ENCODE measurements around the gene EFHC2. TPM values are rescaled to one million over a fixed set of nuclear protein-coding genes. Genes with fewer than 3 reads are reported as not detected.

EFHC2 gene
- total and polyA plus RNA-seq, 10 of the 15 experiments (the other 5 are each of a cell fraction or from before 2014, with no cell fraction given): 0.56 TPM; not detected in 9

GRCh38 chrX:44344687-44345086, 1.2 kb upstream of the EFHC2 start:
- intact Hi-C loops (cut with micrococcal nuclease; ENCODE audit: unreplicated experiment): no loop called here
- TF ChIP-seq NBN (IDR thresholded peaks at IDR 0.05) (no peak), SKIL (IDR thresholded peaks at IDR 0.05; ENCODE audit: low read depth, poor library complexity, severe bottlenecking) (no peak), POU2F2 (IDR thresholded peaks at IDR 0.05; ENCODE audit: borderline replicate concordance, low read depth, low read length) (no peak), ZNF384 (IDR thresholded peaks at IDR 0.05; ENCODE audit: borderline replicate concordance, low read depth, low read length) (no peak), NFIC (IDR thresholded peaks at IDR 0.05; ENCODE audit: low read depth, low read length) (no peak), MTA2 (IDR thresholded peaks at IDR 0.05; ENCODE audit: low read depth) (no peak), CTCF (IDR thresholded peaks at IDR 0.05 in 2 of 3, conservative IDR thresholded peaks at IDR 0.05 in 1 of 3; ENCODE audit: control insufficient read depth in 2 of 3, extremely low read depth in 1 of 3, insufficient read depth in 1 of 3, low read depth in 3 of 3, low read length in 3 of 3) (no peak), SIX5 (IDR thresholded peaks at IDR 0.05; ENCODE audit: low read depth, low read length, severe bottlenecking) (no peak), RBBP5 (conservative IDR thresholded peaks at IDR 0.05) (no peak)
- RAD21 ChIA-PET (ENCODE audit: unreplicated experiment): no interaction called here
- SMC1A ChIA-PET (ENCODE audit: uncharacterized antibody, unreplicated experiment): no interaction called here
- Histone ChIP-seq H3K27ac (ENCODE audit: control insufficient read depth, insufficient read depth) (no peak overlapping the region), H3K9me3 (replicated peaks; ENCODE audit: control insufficient read depth, insufficient read depth, low read length) (no peaks in the 10 kb centered on the region), H3K4me2 (ENCODE audit: control insufficient read depth, insufficient read depth) (peak overlapping the region; percentile 22; the same call in 1 of the 2 replicates), H3K36me3 (ENCODE audit: control insufficient read depth in 2 of 2, insufficient read depth in 2 of 2, low read length in 1 of 2) (no peaks in the 10 kb centered on the region), H3K79me2 (ENCODE audit: control insufficient read depth, insufficient read depth, low read length) (no peaks in the 10 kb centered on the region), H3K4me1 (ENCODE audit: control insufficient read depth, insufficient read depth, low read length) (no peaks in the 10 kb centered on the region), H3K4me3 (no peak overlapping the region), H3K9ac (ENCODE audit: control insufficient read depth, insufficient read depth, low read length) (no peak overlapping the region), H2AFZ (ENCODE audit: control insufficient read depth, low read depth, low read length) (no peak overlapping the region), H3K27me3 (replicated peaks in 1 of 2; ENCODE audit: control insufficient read depth in 2 of 2, insufficient read depth in 2 of 2, low read length in 1 of 2) (no peaks in the 10 kb centered on the region), H4K20me1 (ENCODE audit: control insufficient read depth, insufficient read depth) (no peaks in the 10 kb centered on the region)
- BruUV-seq (replicated peaks): no TSS peak
- FAIRE-seq (no peak), DNase-seq (ENCODE audit: low read depth, low spot score) (no peak), ATAC-seq (peak; percentile 19)
- in situ Hi-C loops (cut with MboI): no loop called here
- WGBS (ENCODE audit: insufficient coverage, insufficient replicate concordance, low lambda C conversion rate, missing lambda C conversion rate): 27% methylated on average over 7 of the region's 7 CpGs
- POLR2A ChIA-PET: no interaction called here
- CTCF ChIA-PET: interaction anchor here (0.6 kb wide), 1 partner anchor 35 kb away, joined by 3 read pairs; no protein-coding TSS in a partner anchor

All from GM12878 (cell line).